ENCODE data around the gene TSTD1.

GRCh38 chr1:161031874-161032273 lies 6.9 kb downstream of the TSTD1 start:
- no peak for TF ChIP-seq CTCF (conservative IDR thresholded peaks at IDR 0.05; ENCODE audit: low read length)
- TF ChIP-seq EZH2phosphoT487 (IDR thresholded peaks at IDR 0.05; ENCODE audit: borderline replicate concordance) = no peak
